C4-2B (cell line): Measurements from ENCODE around the gene RPL13.

Source experiments
- H3K27ac ChIP-seq: fragments of 450-650 bp; 2 replicates; pipeline ENCODE4 v1.5.1; 2017
- CTCF ChIP-seq: fragments of 450-650 bp; conservative IDR thresholded peaks from 2 replicates; pipeline ENCODE4 v1.5.1; 2017; ENCODE audit warnings: mild to moderate bottlenecking
- ZFX ChIP-seq: fragments of 450-650 bp; IDR thresholded peaks from 2 replicates; pipeline ENCODE4 v1.6.1; 2017

Gene RPL13

GRCh38 chr16:89525146-89525913 is 35.2 kb upstream of the RPL13 start:
- TF ChIP-seq CTCF (no peak), ZFX (no peak)
- no peak overlapping the region for H3K27ac ChIP-seq

GRCh38 chr16:89529097-89529496 is 31.4 kb upstream of the RPL13 start:
- H3K27ac ChIP-seq: no peak overlapping the region

GRCh38 chr16:89530401-89531381 is 29.8 kb upstream of the RPL13 start:
- TF ChIP-seq ZFX (no peak), CTCF (no peak)
- no peak overlapping the region for H3K27ac ChIP-seq

More at GRCh38 chr16:89529097-89529496, 31.4 kb upstream of the RPL13 start:
- no peak for TF ChIP-seq CTCF
- no peak for TF ChIP-seq ZFX

GRCh38 chr16:89531821-89532526 is 28.5 kb upstream of the RPL13 start:
- H3K27ac ChIP-seq: no peak overlapping the region
- TF ChIP-seq ZFX (no peak), CTCF (no peak)

GRCh38 chr16:89534252-89534756 is 26.2 kb upstream of the RPL13 start:
- H3K27ac ChIP-seq: no peak overlapping the region
- TF ChIP-seq ZFX (no peak), CTCF (no peak)

GRCh38 chr16:89536371-89536770 is 24.1 kb upstream of the RPL13 start:
- no peak for TF ChIP-seq CTCF
- no peak for TF ChIP-seq ZFX
- no peak overlapping the region for H3K27ac ChIP-seq
